ENCODE results near the gene SLFN14.
"Not testable (repeated sequence)": the region's sequence is repeated elsewhere in the genome, so short reads cannot be mapped to it uniquely, and the experiment has no call there.

SLFN14 gene

GRCh38 chr17:35536664-35537171 lies 23.9 kb downstream of the SLFN14 start:
- no peak overlapping the region for H3K4me3 ChIP-seq (ENCODE audit: low read depth, low read length)
- no peak for TF ChIP-seq CTCF (IDR thresholded peaks at IDR 0.05; ENCODE audit: insufficient read depth, low read length, missing control alignments)
- ChIA-PET CTCF (interaction anchor here (0.6 to 15.0 kb wide), 6 partner anchors 18 to 370 kb away, joined by 3 to 455 read pairs (median 6); no protein-coding TSS in a partner anchor), POLR2A (no interaction called here)
- DNase-seq (ENCODE audit: low read depth, low spot score): no peak

GRCh38 chr17:35535406-35535805 lies 25.2 kb downstream of the SLFN14 start:
- DNase-seq (ENCODE audit: low read depth, low spot score); H3K4me3 ChIP-seq (ENCODE audit: low read depth, low read length); POLR2A ChIA-PET: not testable (repeated sequence)
- CTCF ChIA-PET: interaction anchor here (0.8 to 15.0 kb wide), 5 partner anchors 207 to 365 kb away, joined by 3 to 455 read pairs (median 13); no protein-coding TSS in a partner anchor

GRCh38 chr17:35534576-35535093 lies 26.0 kb downstream of the SLFN14 start:
- TF ChIP-seq CTCF (IDR thresholded peaks at IDR 0.05; ENCODE audit: insufficient read depth, low read length, missing control alignments): no peak
- H3K4me3 ChIP-seq (ENCODE audit: low read depth, low read length): no peak overlapping the region
- ChIA-PET CTCF (interaction anchor here (0.8 to 15.0 kb wide), 15 partner anchors 8 to 408 kb away, joined by 3 to 455 read pairs (median 6); no protein-coding TSS in a partner anchor), POLR2A (no interaction called here)
- no peak for DNase-seq (ENCODE audit: low read depth, low spot score)

- no peak for TF ChIP-seq CTCF (IDR thresholded peaks at IDR 0.05; ENCODE audit: insufficient read depth, low read length, missing control alignments)
- POLR2A ChIA-PET: no interaction called here
- CTCF ChIA-PET: interaction anchor here (0.7 to 15.0 kb wide), 4 partner anchors 8 to 220 kb away, joined by 3 to 455 read pairs (median 3); no protein-coding TSS in a partner anchor
- no peak for DNase-seq (ENCODE audit: low read depth, low spot score)
- H3K4me3 ChIP-seq (ENCODE audit: low read depth, low read length): no peak overlapping the region
These were observed 29.5 kb downstream of the SLFN14 start for GRCh38 chr17:35531160-35531559.

- CTCF ChIA-PET: interaction anchor here (1.8 kb wide), 1 partner anchor 9 kb away, joined by 10 read pairs; no protein-coding TSS in a partner anchor
These were observed 30.8 kb downstream of the SLFN14 start for GRCh38 chr17:35529866-35530265.

GRCh38 chr17:35529326-35529725 lies 31.3 kb downstream of the SLFN14 start:
- CTCF ChIA-PET: interaction anchor here (1.8 kb wide), 1 partner anchor 10 kb away, joined by 10 read pairs; no protein-coding TSS in a partner anchor
- DNase-seq (ENCODE audit: low read depth, low spot score); POLR2A ChIA-PET; H3K4me3 ChIP-seq (ENCODE audit: low read depth, low read length): not testable (repeated sequence)

More at GRCh38 chr17:35529866-35530265, 30.8 kb downstream of the SLFN14 start:
- H3K4me3 ChIP-seq (ENCODE audit: low read depth, low read length): no peak overlapping the region
- no peak for DNase-seq (ENCODE audit: low read depth, low spot score)
- TF ChIP-seq CTCF (IDR thresholded peaks at IDR 0.05; ENCODE audit: insufficient read depth, low read length, missing control alignments): no peak
- POLR2A ChIA-PET: no interaction called here

GRCh38 chr17:35523296-35523695 lies 37.3 kb downstream of the SLFN14 start:
- CTCF ChIA-PET: interaction anchor here (0.9 to 1.6 kb wide), 4 partner anchors 8 to 210 kb away, joined by 3 to 9 read pairs (median 6); partner anchors contain the start of gene SLFN12L
- DNase-seq (ENCODE audit: low read depth, low spot score): no peak
- TF ChIP-seq CTCF (IDR thresholded peaks at IDR 0.05; ENCODE audit: insufficient read depth, low read length, missing control alignments): no peak
- no peak overlapping the region for H3K4me3 ChIP-seq (ENCODE audit: low read depth, low read length)
- POLR2A ChIA-PET: no interaction called here

GRCh38 chr17:35521654-35522256 lies 38.9 kb downstream of the SLFN14 start:
- DNase-seq (ENCODE audit: low read depth, low spot score); POLR2A ChIA-PET; H3K4me3 ChIP-seq (ENCODE audit: low read depth, low read length): not testable (repeated sequence)
- CTCF ChIA-PET: interaction anchor here (1.5 to 1.6 kb wide), 2 partner anchors 17 to 209 kb away, joined by 4 to 9 read pairs; partner anchors contain the start of gene SLFN12L
